ENCODE data around the gene CEP97.

The CEP97 gene

GRCh38 chr3:101817992-101818391 is 93.6 kb downstream of the CEP97 start:
- no peak for DNase-seq

- DNase-seq: no peak
Measured at GRCh38 chr3:101819649-101820206, 95.3 kb downstream of the CEP97 start.

All from CD4-positive, alpha-beta T cell treated with Interleukin-10 for 1 hour (primary cell).